ENCODE data around the gene KRTAP21-1. TPM values are rescaled to one million over a fixed set of nuclear protein-coding genes. Genes with fewer than 3 reads are reported as not detected.
"Not testable (repeated sequence)": the region's sequence is repeated elsewhere in the genome, so short reads cannot be mapped to it uniquely, and the experiment has no call there.

KRTAP21-1 gene
- not detected for total RNA-seq

DNA sequence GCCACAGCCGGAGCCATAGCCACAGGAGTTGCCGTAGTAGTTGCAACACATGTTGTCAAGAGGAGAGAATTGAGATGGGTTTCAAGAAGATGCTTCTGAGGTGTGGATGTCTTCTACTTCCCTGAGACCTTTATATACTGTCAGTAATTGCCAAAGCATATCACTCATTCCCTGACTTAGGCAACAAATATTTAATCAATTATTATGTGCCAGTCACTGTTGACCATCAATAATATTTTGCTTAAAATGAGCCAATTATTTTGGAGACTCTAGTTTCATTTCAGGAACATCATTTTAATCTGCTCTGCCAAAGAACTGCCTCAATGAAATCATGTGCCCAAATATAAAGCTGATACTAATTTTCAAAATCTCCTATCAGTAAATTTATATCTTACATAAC is at the start of gene KRTAP21-1:
KRTAP21-1 (minus strand) TSS at position 101 of the 400 bp plus-strand sequence; CDS start at position 51, 50 bp downstream.
- not testable (repeated sequence) for H3K4me3 ChIP-seq

DNA sequence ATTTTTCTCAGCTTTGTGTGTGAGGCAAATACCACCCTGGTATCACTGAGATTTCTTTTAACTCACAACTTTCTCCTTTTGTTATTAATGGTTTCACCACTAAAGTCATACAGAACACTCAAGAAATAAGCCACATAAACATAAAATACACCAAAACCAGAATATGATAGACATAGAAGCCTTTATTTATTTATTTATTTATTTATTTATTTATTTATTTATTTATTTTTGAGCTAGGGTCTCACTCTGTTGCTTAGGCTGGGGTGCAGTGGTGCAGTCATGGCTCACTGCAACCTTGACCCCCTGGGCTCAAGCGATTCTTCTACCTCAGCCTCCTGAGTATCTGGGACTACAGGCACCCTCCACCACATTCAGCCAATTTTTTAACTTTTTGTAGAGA is 45.4 kb upstream of the KRTAP21-1 start:
- 100% methylated on average over 1 of the region's 1 CpG; no CpG with 5 or more reads in 1 of the 2 donors for WGBS, 2 donors (ENCODE audit: low coverage in 1 of 2)
- no peaks in the 10 kb centered on the region for H3K9me3 ChIP-seq
- H3K27me3 ChIP-seq: no peaks in the 10 kb centered on the region
- no peak overlapping the region for H3K27ac ChIP-seq
- TF ChIP-seq EP300 (IDR thresholded peaks at IDR 0.05): no peak
- TF ChIP-seq POLR2A (IDR thresholded peaks at IDR 0.05): no peak
- TF ChIP-seq, protein P1, sequence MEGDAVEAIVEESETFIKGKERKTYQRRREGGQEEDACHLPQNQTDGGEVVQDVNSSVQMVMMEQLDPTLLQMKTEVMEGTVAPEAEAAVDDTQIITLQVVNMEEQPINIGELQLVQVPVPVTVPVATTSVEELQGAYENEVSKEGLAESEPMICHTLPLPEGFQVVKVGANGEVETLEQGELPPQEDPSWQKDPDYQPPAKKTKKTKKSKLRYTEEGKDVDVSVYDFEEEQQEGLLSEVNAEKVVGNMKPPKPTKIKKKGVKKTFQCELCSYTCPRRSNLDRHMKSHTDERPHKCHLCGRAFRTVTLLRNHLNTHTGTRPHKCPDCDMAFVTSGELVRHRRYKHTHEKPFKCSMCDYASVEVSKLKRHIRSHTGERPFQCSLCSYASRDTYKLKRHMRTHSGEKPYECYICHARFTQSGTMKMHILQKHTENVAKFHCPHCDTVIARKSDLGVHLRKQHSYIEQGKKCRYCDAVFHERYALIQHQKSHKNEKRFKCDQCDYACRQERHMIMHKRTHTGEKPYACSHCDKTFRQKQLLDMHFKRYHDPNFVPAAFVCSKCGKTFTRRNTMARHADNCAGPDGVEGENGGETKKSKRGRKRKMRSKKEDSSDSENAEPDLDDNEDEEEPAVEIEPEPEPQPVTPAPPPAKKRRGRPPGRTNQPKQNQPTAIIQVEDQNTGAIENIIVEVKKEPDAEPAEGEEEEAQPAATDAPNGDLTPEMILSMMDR (IDR thresholded peaks at IDR 0.05): no peak
- TF ChIP-seq POLR2AphosphoS5 (IDR thresholded peaks at IDR 0.05): no peak
- no peaks in the 10 kb centered on the region for H3K36me3 ChIP-seq
- H3K4me1 ChIP-seq: no peaks in the 10 kb centered on the region
- no peak for ATAC-seq
- H3K4me3 ChIP-seq: no peak overlapping the region

More for the DNA sequence above, at the start of gene KRTAP21-1:
- not testable (repeated sequence) for H3K4me1 ChIP-seq, H3K36me3 ChIP-seq, H3K9me3 ChIP-seq, H3K27me3 ChIP-seq, ATAC-seq, H3K27ac ChIP-seq
- 90 to 100% methylated on average over 2 of the region's 2 CpGs for WGBS, 2 donors (ENCODE audit: low coverage in 1 of 2)

DNA sequence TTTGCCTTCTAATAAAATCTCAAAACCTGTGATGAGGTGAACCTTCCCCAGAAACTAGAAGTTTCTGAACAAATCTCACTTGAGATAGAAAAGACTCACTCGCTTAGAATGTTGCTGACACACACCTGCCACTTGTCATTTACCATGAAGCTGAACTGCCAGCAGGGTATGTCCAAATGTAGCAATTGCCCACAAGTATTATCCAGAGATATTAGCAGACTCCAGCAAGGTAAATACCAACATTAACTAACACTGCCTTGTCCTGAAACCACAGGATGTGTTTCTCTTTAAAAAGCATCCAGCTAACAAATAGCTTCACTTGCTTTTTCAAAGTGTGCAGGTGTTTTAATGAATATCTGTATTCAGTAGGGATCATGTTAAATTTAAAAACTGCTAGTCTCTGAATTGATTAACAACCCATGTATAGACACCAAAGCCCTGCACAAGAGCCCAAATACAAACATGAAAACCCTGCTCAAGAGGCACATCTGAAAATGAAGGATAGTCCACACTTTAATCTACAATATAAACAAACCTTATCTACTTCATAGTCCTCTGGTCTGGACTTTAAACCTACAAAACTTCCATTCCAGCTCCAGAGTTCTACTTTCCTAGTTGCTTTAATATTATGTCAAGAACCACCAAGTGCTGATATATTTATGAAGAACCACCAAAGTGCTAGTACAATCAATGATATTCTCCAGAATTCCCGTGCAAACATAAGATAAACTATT is 38.5 kb upstream of the KRTAP21-1 start:
- ATAC-seq: no peak
- H3K4me3 ChIP-seq: no peak overlapping the region
- H3K36me3 ChIP-seq: no peaks in the 10 kb centered on the region
- no peak overlapping the region for H3K27ac ChIP-seq
- no peak for TF ChIP-seq POLR2A (IDR thresholded peaks at IDR 0.05)
- H3K9me3 ChIP-seq: no peaks in the 10 kb centered on the region
- no peaks in the 10 kb centered on the region for H3K4me1 ChIP-seq
- no peaks in the 10 kb centered on the region for H3K27me3 ChIP-seq
- 36 to 50% methylated on average over 2 of the region's 2 CpGs for WGBS, 2 donors (ENCODE audit: low coverage in 1 of 2)

DNA sequence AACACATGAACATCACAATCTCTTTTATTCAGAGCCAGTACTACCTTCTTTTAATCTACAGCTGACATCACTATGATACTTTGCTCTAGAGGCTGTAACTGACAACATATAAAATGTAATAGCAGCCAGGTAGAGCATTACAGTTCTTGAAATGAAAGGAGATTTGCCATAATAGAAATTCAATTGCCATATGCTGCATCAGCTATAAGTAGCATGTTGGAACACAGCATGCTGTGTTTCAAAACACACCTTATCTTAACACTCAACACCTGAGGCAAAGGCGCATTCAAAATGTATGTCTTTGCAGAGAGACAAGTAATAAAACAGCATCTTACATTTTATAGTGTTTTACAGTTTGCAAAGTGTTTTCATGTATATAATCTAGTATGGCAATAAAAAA is 24.0 kb upstream of the KRTAP21-1 start:
- no peak overlapping the region for H3K27ac ChIP-seq
- no peak overlapping the region for H3K4me3 ChIP-seq
- no peaks in the 10 kb centered on the region for H3K36me3 ChIP-seq
- ATAC-seq: no peak
- H3K27me3 ChIP-seq: no peaks in the 10 kb centered on the region
- no peaks in the 10 kb centered on the region for H3K9me3 ChIP-seq
- TF ChIP-seq EP300 (IDR thresholded peaks at IDR 0.05) (no peak), POLR2A (IDR thresholded peaks at IDR 0.05) (no peak), POLR2AphosphoS5 (IDR thresholded peaks at IDR 0.05) (no peak)
- TF ChIP-seq, protein P1 (IDR thresholded peaks at IDR 0.05): no peak
- no peaks in the 10 kb centered on the region for H3K4me1 ChIP-seq
- WGBS, 2 donors (ENCODE audit: low coverage in 1 of 2): 88 to 94% methylated on average over 1 of the region's 1 CpG

DNA sequence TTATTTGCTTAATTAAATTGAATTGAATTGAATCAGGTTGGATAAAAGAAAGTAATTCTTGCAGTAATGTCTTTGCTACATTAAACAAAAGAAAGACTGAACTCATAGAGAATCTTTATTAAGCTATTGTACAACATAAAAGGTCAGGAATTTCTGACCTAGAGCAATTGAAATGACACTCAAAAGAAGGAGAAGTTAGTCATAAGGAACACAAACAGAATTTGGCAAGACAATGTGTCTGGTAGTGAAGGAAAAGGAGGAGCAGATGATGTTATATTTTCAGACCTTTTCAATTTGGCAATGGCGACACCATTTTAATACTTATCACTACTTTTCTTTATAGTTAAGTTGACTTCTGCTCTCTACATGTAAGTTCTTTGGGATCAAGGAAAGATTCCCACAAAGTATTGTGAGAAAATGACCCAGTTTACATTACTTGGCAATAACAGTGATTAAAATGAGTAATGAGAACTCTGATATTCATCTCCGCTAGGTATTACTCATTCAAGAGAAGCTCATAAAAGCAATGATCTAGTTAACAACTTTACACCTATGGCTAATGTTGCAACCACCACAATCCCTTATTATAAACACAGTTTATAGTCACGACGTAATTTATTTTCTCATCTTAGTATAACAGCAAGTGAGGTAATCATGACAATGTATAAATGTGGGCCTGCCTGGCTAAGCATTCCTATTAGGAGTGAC is 14.7 kb upstream of the KRTAP21-1 start:
- Histone ChIP-seq H3K27me3 (no peaks in the 10 kb centered on the region), H3K9me3 (no peaks in the 10 kb centered on the region), H3K4me1 (no peaks in the 10 kb centered on the region), H3K4me3 (no peak overlapping the region), H3K36me3 (no peaks in the 10 kb centered on the region), H3K27ac (no peak overlapping the region)
- ATAC-seq: no peak
- no peak for TF ChIP-seq POLR2AphosphoS5 (IDR thresholded peaks at IDR 0.05)
- no peak for TF ChIP-seq EP300 (IDR thresholded peaks at IDR 0.05)
- no peak for TF ChIP-seq POLR2A (IDR thresholded peaks at IDR 0.05)
- TF ChIP-seq, protein P1 (IDR thresholded peaks at IDR 0.05): no peak
- WGBS, 2 donors (ENCODE audit: low coverage in 1 of 2): 70 to 95% methylated on average over 4 of the region's 4 CpGs

DNA sequence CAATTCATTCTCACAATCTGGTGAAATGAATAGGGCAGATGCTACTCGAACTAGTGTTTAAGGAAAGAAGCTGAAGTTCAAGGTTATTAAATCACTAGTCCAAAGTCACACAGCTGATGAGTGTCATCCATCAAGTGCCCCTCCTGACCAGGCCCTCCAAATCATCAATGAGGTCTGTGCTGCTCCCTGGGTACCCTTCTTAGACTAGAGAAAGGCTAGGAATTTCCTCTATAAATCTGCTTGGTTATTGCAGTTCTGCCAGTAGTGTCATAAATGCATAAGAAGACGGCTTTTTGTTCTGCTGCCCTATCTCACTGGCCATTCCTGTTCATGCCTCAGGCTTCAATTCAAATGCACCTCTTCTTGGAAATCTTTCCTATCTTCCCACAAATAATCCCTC is 5.5 kb upstream of the KRTAP21-1 start:
- Histone ChIP-seq H3K27ac (no peak overlapping the region), H3K36me3 (no peaks in the 10 kb centered on the region), H3K4me1 (no peaks in the 10 kb centered on the region), H3K4me3 (no peak overlapping the region), H3K9me3 (no peaks in the 10 kb centered on the region), H3K27me3 (no peaks in the 10 kb centered on the region)
- WGBS, 2 donors (ENCODE audit: low coverage in 1 of 2): 68 to 70% methylated on average over 2 of the region's 2 CpGs
- ATAC-seq: no peak
- TF ChIP-seq, protein P1 (IDR thresholded peaks at IDR 0.05): no peak
- TF ChIP-seq POLR2AphosphoS5 (IDR thresholded peaks at IDR 0.05): no peak

Data from gastroesophageal sphincter (tissue), 4 donors.